Posterior cingulate gyrus (tissue), 11 donors: ENCODE data around the gene OR9G1.
A peak's percentile ranks its signal among the peaks of the same experiment; 100 is the strongest.
"Not testable (repeated sequence)": the region's sequence is repeated elsewhere in the genome, so short reads cannot be mapped to it uniquely, and the experiment has no call there.

Source experiments
- DNase-seq, 10 donors: peaks; one replicate each; pipeline versions ENCODE4 v3.0.0 to v3.0.0-alpha.2; 2020 to 2021; ENCODE audit warnings: mixed read lengths in 3 of 10
- intact Hi-C: fragments of 100-400 bp; cut with DNase I; formaldehyde crosslinking; loops from one replicate; pipeline ENCODE4 v1.15.1; 2023

Gene OR9G1

GRCh38 chr11:56698795-56699194, at the start of gene OR9G1:
OR9G1 (plus strand) TSS chr11:56699095; CDS start chr11:56700388, 1,293 bp downstream.
- no peak for DNase-seq

DNA sequence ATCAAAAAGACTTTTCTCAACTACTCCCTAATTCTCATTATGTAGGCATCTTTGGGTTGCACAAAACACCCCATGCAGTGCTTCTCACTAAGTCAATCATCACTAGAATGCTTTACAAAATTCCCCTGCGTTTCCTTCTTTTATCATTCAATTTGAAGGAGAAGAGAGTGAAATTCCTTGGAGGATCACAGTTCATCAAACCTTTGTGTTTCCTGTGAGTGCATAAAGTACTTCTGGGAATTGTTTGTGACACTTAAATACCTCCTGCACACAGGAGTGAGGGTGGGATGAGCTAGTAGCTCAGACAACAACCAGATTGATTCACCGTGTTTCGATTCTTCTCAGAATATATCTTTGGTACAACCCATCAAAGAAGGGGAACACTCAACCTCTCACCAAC, 39.1 kb upstream of the OR9G1 start:
- intact Hi-C loops: no loop called here

More at GRCh38 chr11:56698795-56699194, at the start of gene OR9G1:
- intact Hi-C loops: no loop called here

DNA sequence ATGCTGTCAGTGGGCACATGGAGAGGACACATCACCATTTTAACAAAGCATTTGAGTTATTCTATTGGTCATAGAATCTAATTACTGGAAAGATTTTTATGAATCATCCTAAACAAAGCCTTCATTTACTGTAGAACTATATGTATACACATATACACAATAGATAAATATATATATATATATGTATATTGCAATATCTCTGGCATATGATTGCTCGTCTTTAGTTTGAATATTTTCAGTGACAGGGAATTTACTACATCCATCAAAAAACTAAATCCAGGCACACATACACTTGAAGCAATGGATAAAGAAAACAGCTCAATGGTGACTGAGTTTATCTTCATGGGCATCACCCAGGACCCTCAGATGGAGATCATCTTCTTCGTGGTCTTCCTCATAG, 35.5 kb upstream of the OR9G1 start, which contains the start of gene OR5AR1:
Gene OR5AR1, plus strand, starts transcription at position 301 of the 400 bp plus-strand sequence. Its CDS starts 0 bp downstream, at position 301.
- DNase-seq: no peak
- intact Hi-C loops: no loop called here

More for the DNA sequence above, 39.1 kb upstream of the OR9G1 start:
- DNase-seq: no peak

DNA sequence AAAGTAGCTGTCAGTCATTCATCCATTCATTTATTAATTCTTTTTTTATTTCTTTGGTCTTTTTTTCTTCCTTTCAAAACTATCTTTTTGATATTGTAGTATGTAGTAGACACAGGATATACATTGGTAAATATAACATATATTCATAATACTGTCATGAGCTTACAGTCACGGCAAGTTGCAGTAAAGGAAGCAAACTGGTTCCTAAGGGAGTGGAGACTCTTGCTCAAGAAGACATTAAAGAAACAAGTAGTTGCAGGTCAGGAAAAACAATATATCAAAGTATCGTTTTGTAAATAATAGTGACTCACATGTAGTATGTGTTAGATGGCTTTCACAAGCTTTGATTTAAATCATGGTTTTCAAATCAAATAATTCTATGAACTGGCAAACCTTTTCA, 27.9 kb upstream of the OR9G1 start:
- intact Hi-C loops: no loop called here

GRCh38 chr11:56688554-56689100, 10.3 kb upstream of the OR9G1 start:
- intact Hi-C loops: no loop called here
- no peak for DNase-seq

More for the DNA sequence above, 27.9 kb upstream of the OR9G1 start:
- no peak for DNase-seq

DNA sequence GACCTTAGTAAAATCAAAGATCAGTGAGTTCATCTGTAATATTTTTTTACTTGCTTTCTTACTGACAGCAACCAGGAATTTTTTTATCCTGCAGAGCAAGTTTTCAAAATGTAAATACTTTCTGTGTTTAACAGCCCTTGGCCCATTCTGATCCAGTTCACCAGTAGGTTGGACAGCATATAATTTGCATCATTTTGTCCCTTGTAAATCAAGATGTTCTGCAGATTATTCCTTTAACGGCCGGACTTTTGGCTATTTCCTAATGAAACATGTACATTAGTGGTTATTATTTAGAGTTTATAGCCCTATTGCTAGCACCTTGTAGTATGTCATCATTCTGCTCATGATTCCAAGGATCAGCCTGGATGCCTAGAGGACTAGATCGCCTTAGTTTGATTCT, 7.7 kb upstream of the OR9G1 start:
- intact Hi-C loops, DNase-seq: not testable (repeated sequence)

- DNase-seq: no peak
- intact Hi-C loops: no loop called here
Observed at GRCh38 chr11:56693428-56693827, 5.5 kb upstream of the OR9G1 start.

DNA sequence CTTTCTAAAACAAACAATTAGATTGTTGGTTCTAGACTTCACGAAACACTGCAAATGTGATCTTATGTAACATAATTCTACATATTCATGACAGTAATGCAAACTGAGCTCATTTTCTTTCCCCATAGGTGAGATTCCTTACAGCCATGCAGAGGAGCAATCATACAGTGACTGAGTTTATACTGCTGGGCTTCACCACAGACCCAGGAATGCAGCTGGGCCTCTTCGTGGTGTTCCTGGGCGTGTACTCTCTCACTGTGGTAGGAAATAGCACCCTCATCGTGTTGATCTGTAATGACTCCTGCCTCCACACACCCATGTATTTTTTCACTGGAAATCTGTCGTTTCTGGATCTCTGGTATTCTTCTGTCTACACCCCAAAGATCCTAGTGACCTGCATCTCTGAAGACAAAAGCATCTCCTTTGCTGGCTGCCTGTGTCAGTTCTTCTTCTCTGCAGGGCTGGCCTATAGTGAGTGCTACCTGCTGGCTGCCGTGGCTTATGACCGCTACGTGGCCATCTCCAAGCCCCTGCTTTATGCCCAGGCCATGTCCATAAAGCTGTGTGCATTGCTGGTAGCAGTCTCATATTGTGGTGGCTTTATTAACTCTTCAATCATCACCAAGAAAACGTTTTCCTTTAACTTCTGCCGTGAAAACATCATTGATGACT, 1.5 kb downstream of the OR9G1 start:
- intact Hi-C loops: no loop called here
- DNase-seq: no peak

DNA sequence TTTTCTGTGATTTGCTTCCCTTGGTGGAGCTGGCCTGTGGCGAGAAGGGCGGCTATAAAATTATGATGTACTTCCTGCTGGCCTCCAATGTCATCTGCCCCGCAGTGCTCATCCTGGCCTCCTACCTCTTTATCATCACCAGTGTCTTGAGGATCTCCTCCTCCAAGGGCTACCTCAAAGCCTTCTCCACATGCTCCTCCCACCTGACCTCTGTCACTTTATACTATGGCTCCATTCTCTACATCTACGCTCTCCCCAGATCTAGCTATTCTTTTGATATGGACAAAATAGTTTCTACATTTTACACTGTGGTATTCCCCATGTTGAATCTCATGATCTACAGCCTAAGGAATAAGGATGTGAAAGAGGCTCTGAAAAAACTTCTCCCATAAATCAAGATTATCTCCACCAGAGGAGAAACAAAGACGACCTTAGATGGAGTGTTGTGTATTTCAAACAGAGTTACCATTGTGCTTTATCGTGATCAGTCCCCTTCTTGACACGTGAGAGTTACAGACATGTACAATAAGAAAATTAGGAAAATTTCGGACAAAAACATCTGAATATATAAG, 2.1 kb downstream of the OR9G1 start:
- peak in 1 of 10 donors; percentile 48 for DNase-seq
- intact Hi-C loops: no loop called here

DNA sequence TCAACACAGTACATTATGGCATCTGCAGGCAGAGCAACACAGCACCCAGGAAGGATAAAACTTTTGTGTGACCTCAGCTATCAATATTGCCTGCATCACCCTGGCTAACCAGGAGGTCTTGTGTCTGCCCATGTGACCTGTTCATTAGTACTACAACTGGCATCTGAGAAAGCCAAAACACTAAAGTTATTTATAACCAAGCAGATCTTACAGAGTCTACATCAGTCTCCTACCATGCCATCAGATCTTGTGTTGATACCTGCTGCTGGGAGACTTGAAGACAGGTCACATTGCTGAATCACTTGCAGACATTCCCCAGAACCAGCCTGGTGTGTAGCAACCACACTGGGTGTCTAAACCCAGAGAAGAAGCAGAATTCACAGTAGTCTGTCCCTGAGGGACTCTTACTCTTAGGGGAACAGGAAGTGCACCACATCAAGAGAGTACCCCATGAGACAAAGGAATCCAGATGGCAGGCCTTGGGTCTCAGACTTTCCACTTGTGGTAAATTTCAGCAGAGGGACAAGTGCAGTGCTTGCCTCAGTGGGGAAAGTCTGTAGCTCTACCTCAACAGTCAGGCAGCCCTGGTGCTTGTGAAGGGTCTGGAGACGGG, 7.0 kb downstream of the OR9G1 start:
- DNase-seq: no peak
- intact Hi-C loops: no loop called here

- no peak for DNase-seq
- intact Hi-C loops: no loop called here
Observed at GRCh38 chr11:56706486-56706885, 7.6 kb downstream of the OR9G1 start.

DNA sequence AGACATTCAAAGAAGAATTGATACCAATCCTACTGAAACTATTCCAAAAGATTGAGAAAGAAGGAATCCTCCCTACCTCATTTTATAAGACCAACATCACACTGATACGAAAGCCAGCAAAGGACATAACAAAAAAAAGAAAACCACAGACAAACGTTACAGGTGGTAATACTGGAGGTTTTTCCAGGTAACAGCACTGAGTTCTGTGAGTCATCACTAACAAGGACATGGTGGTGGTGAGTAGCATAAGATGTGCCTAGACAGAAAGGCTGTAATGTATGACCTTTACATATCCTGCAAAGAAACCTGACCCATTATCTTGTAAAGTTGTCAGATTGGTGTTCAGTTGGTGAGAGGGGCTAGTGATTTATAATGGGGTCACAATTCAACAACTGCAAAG, 15.3 kb downstream of the OR9G1 start:
- intact Hi-C loops: no loop called here
- no peak for DNase-seq

DNA sequence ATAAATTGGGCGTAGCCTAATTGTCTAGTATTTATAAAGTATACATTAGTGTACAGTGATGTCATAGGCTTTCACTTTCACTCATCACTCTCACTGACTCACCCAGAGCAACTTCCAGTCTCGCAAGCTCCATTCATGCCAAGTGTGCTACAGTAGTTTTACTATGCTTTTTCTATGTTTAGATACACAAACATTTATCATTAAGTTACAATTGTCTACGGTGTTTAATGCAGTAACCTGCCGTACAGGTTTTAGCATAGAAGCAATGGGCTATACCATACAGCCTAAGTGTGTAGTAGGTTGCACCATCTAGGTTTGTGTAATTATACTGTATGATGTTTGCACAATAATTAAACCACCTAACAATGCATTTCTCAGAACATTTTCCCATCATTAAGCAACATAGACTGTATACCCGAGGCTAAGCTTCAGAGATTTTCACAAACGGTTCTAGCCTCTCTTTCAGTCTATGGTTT, 17.5 kb downstream of the OR9G1 start:
- intact Hi-C loops: no loop called here

DNA sequence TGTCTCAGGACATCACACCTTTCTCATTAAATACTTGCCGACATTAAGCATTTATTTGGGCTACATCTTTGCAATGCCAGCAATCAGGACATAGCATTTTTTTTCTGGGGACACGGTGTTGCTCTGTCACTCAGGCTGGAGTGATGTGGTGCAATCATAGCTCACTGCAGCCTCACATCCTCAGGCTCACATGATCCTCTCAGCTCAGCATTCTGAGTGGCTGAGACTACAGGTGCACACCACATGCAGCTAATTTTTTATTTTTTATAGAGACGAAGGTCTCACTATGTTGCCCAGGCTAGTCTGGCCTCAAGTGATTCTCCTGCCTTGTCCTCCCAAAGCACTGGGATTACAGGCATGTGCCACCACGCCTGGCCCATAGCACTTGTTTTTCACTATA, 21.6 kb downstream of the OR9G1 start:
- intact Hi-C loops: no loop called here
- no peak for DNase-seq

More for the DNA sequence above, 17.5 kb downstream of the OR9G1 start:
- no peak for DNase-seq

DNA sequence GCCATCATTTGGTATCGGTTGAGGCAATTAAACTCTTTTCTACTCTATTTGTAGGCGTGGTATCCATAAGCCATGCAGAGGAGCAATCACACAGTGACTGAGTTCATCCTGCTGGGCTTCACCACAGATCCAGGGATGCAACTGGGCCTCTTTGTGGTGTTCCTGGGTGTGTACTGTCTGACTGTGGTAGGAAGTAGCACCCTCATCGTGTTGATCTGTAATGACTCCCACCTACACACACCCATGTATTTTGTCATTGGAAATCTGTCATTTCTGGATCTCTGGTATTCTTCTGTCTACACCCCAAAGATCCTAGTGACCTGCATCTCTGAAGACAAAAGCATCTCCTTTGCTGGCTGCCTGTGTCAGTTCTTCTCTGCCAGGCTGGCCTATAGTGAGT, 41.2 kb downstream of the OR9G1 start:
- DNase-seq: no peak
- intact Hi-C loops: no loop called here

- intact Hi-C loops: no loop called here
Observed at GRCh38 chr11:56740886-56741285, 42.0 kb downstream of the OR9G1 start.

DNA sequence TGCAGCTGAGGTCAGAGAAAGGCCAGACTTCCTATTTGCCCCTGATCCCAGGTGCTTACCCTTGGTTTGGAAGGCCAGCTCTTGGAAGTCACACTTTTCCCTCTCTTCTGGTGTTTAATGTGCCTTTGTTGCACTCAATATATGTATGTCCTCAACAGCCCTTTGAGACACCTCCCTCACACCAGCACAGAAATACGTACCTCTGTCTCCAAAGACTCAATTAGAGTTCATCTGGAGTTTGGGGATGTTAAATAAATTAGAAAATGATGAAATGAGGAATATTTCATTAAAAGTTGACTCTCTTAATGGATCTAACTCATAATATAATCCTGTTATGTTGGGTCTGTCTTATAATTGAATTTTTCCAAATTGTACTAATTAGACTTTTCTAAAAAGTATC, 49.7 kb downstream of the OR9G1 start, which contains the start of gene OR9G4:
Gene OR9G4, minus strand, starts transcription at position 101 of the 400 bp plus-strand sequence. CDS start 4,931 bp downstream, outside the sequence.
- intact Hi-C loops: no loop called here

More at GRCh38 chr11:56740886-56741285, 42.0 kb downstream of the OR9G1 start:
- no peak for DNase-seq

GRCh38 chr11:56750190-56750589, 51.3 kb downstream of the OR9G1 start:
- intact Hi-C loops: no loop called here

More for the DNA sequence above, 49.7 kb downstream of the OR9G1 start, which contains the start of gene OR9G4:
- DNase-seq: no peak

GRCh38 chr11:56751480-56751879, 52.6 kb downstream of the OR9G1 start:
- no peak for DNase-seq
- intact Hi-C loops: no loop called here

More at GRCh38 chr11:56750190-56750589, 51.3 kb downstream of the OR9G1 start:
- no peak for DNase-seq
